Endothelial cell of umbilical vein (primary cell): ENCODE results near the gene GZMM. TPM values are rescaled to one million over a fixed set of nuclear protein-coding genes. Genes with fewer than 3 reads are reported as not detected.

Experiments
- BruUV-seq: library from RNA; stranded (reverse); fragments of 400-500 nt; replicated peaks from 2 replicates; lab custom pipeline; 2021; lab: Mats Ljungman, UMichigan
- CTCF ChIA-PET: fragments of 300-600, 350-600 bp; sonication (Branson Sonifier 250); formaldehyde crosslinking; loops from one replicate; lab custom pipeline; 2021; ENCODE audit warnings: antibody characterized with exemption, inconsistent platforms; lab: Charles Lee
- POLR2A ChIA-PET: fragments of 300-600, 350-600 bp; sonication (Branson Sonifier 250); formaldehyde crosslinking; loops from one replicate; lab custom pipeline; 2021; ENCODE audit warnings: antibody characterized with exemption, inconsistent platforms; lab: Charles Lee
- DNase-seq: peaks from one replicate; pipeline ENCODE4 v3.0.0-alpha.2; 2011; ENCODE audit warnings: low read depth, low spot score
- FAIRE-seq: peaks from 2 replicates; lab custom pipeline; 2011; peaks lifted over from hg19 to GRCh38; lab: Jason Lieb, UNC
- H2AFZ ChIP-seq: 2 replicates; pipeline ENCODE4 v1.6.0; 2012; ENCODE audit warnings: low read depth, low read length, control low read depth, inconsistent platforms
- H3K27ac ChIP-seq: 2 replicates; pipeline ENCODE4 v1.5.1; 2011; ENCODE audit warnings: low read depth, mild to moderate bottlenecking, control low read depth, low read length, moderate library complexity; ENCODE audit not compliant: insufficient read depth
- H3K27me3 ChIP-seq, 2 experiments: 2 replicates each; pipeline versions ENCODE4 v1.6.0 to v1.6.1; 2011; ENCODE audit warnings: low read length in 2 of 2, mixed read lengths in 1 of 2; ENCODE audit not compliant: control insufficient read depth in 2 of 2, insufficient read depth in 2 of 2
- H3K36me3 ChIP-seq, 2 experiments: 2 replicates in 1 of 2; 3 replicates in 1 of 2; pipeline ENCODE4 v1.5.1; 2011; ENCODE audit warnings: low read length in 2 of 2, mild to moderate bottlenecking in 1 of 2, moderate library complexity in 1 of 2; ENCODE audit not compliant: control insufficient read depth in 2 of 2, insufficient read depth in 2 of 2; ENCODE audit errors: extremely low read depth in 1 of 2
- H3K4me1 ChIP-seq: 3 replicates; pipeline ENCODE4 v1.5.1; 2011; ENCODE audit warnings: mild to moderate bottlenecking, low read length; ENCODE audit not compliant: control insufficient read depth, insufficient read depth; ENCODE audit errors: extremely low read depth
- H3K4me2 ChIP-seq: 2 replicates; pipeline ENCODE4 v1.6.1; 2011; ENCODE audit warnings: low read length, control low read depth, mixed read lengths; ENCODE audit not compliant: insufficient read depth
- H3K4me3 ChIP-seq, 3 experiments: fragments of 200-600 bp in 1 of 3; sonication (generic), shearing (Covaris generic) in 1 of 3; replicated peaks in 1 of 3; 2 replicates each; pipeline ENCODE4 v1.5.1; 2011 to 2016; ENCODE audit warnings: control low read depth in 3 of 3, low read length in 3 of 3, mild to moderate bottlenecking in 2 of 3, inconsistent platforms in 1 of 3, low read depth in 1 of 3, moderate library complexity in 1 of 3; ENCODE audit not compliant: insufficient read depth in 1 of 3
- H3K79me2 ChIP-seq: 2 replicates; pipeline ENCODE4 v1.6.0; 2012; ENCODE audit warnings: low read length, inconsistent platforms; ENCODE audit not compliant: control insufficient read depth, insufficient read depth
- H3K9ac ChIP-seq: replicated peaks from 2 replicates; pipeline ENCODE3; 2011; ENCODE audit warnings: low read length, control low read depth; ENCODE audit not compliant: insufficient read depth; ENCODE audit errors: extremely low read depth
- H3K9me1 ChIP-seq: replicated peaks from 3 replicates; pipeline ENCODE4 v1.6.0; 2011; ENCODE audit warnings: mild to moderate bottlenecking, low read length; ENCODE audit not compliant: control insufficient read depth, insufficient read depth; ENCODE audit errors: extremely low read depth
- H3K9me3 ChIP-seq: replicated peaks from 2 replicates; pipeline ENCODE4 v1.5.1; 2012; ENCODE audit warnings: low read length, inconsistent platforms; ENCODE audit not compliant: control insufficient read depth, insufficient read depth
- H4K20me1 ChIP-seq: replicated peaks from 2 replicates; pipeline ENCODE3; 2011; ENCODE audit warnings: mild to moderate bottlenecking, low read length; ENCODE audit not compliant: control insufficient read depth, insufficient read depth; ENCODE audit errors: extremely low read depth
- EZH2 ChIP-seq: IDR thresholded peaks from 2 replicates; pipeline ENCODE4 v1.6.1; 2012; ENCODE audit warnings: borderline replicate concordance, low read depth, mild to moderate bottlenecking, moderate library complexity, low read length, inconsistent platforms; ENCODE audit not compliant: severe bottlenecking
- FOS ChIP-seq: IDR thresholded peaks from 2 replicates; pipeline ENCODE4 v1.6.1; 2011; ENCODE audit warnings: mild to moderate bottlenecking, low read length, moderate library complexity, borderline replicate concordance; ENCODE audit not compliant: insufficient read depth
- GATA2 ChIP-seq: IDR thresholded peaks from 2 replicates; pipeline ENCODE4 v1.7.0; 2011; ENCODE audit warnings: low read depth, mild to moderate bottlenecking, moderate library complexity, mixed read lengths, low read length; ENCODE audit not compliant: insufficient read length, insufficient read depth
- JUN ChIP-seq: IDR thresholded peaks from 2 replicates; pipeline ENCODE4 v1.6.1; 2011; ENCODE audit warnings: borderline replicate concordance, low read depth; ENCODE audit not compliant: insufficient read length, insufficient read depth
- MYC ChIP-seq: IDR thresholded peaks from one replicate; pipeline ENCODE4 v1.6.1; 2011; ENCODE audit warnings: mild to moderate bottlenecking, low read depth, low read length
- POLR2A ChIP-seq: IDR thresholded peaks from 2 replicates; pipeline ENCODE4 v1.6.1; 2012; ENCODE audit warnings: low read depth, mild to moderate bottlenecking, control low read depth, low read length
- POLR2AphosphoS5 ChIP-seq: IDR thresholded peaks from 2 replicates; pipeline ENCODE4 v1.6.1; 2012; ENCODE audit warnings: low read depth, mild to moderate bottlenecking, control low read depth, low read length, moderate library complexity; ENCODE audit not compliant: insufficient read depth
- dilution Hi-C: fragments of 300-500 bp; cut with MboI; formaldehyde crosslinking; loops from one replicate; pipeline ENCODE4 v1.15.0; 2019; ENCODE audit warnings: low sequenced_read_pairs; ENCODE audit not compliant: extremely low pct_ligation_motif_present
- intact Hi-C: fragments of 100-400 bp; cut with micrococcal nuclease; formaldehyde crosslinking; loops from one replicate; pipeline ENCODE4 v1.10.0; 2022
- polyA plus RNA-seq, 4 experiments: library from polyadenylated mRNA; depleted of rRNA in 3 of 4; stranded (reverse) in 3 of 4; unstranded in 1 of 4; fragments of >200 nt; gene quantifications; 2 replicates each; pipeline versions ENCODE4 v1.2.1 to v1.2.3, GENCODE V29; 2011 to 2012; ENCODE audit warnings: missing spikeins in 1 of 4
- total RNA-seq: library from RNA; stranded (reverse); gene quantifications from 2 replicates; pipeline ENCODE4 v1.2.3, GENCODE V29; 2021
- TF ChIP-seq, protein P1 (sequence below), 2 donors: IDR thresholded peaks; 1 replicate in 1 of 2; 2 replicates in 1 of 2; pipeline ENCODE4 v1.5.1; 2011; ENCODE audit warnings: low read length in 2 of 2, mild to moderate bottlenecking in 2 of 2, moderate library complexity in 2 of 2, control low read depth in 1 of 2, inconsistent platforms in 1 of 2, low read depth in 1 of 2; ENCODE audit not compliant: insufficient read depth in 1 of 2; ENCODE audit errors: extremely low read depth in 1 of 2
- TF ChIP-seq, protein P2 (sequence below): IDR thresholded peaks from 2 replicates; pipeline ENCODE4 v1.6.1; 2011; ENCODE audit not compliant: insufficient read depth, insufficient read length

Gene GZMM
- total and polyA plus RNA-seq, 2 donors (not counting 3 experiments of a cell fraction or from before 2014, with no cell fraction given): not detected

DNA sequence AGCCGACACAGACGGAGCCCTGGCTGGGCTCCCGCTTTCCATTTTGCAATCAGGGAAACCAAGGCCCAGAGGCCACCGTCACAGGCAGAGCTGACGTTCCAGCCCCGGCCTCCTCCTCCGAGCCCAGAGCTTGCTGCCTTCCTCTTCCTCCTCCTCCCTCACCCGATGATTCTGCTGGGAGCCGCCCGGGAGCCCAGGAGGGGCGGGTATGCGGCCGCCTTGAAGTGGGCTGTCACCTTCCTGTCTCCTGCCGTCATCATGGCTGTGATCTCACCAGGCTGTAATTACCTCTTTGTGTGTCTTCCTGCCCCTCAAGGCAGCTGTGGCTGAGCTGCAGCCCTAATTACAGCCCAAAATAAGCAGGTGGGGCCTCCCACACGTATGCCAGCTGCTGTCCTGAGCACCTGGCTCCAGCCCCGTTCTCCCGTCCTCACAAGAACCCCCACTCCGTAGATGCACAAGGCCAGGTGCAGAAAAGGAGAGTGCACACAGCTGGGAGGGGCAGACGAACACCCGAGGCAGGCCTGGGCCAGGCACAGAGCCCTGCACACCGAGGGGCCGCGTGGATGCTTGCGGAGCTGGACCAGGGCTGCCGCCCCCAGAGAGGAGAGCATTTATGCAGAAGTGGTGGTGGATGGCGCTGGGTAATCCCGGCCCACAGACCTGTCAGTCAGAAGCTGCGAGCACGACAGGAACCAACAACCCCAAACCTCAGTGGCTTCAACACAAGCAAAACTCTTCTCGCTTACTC is 32.6 kb upstream of the GZMM start:
- BruUV-seq: no TSS peak
- intact Hi-C loops: loop anchor here (2.0 kb wide), 2 partner anchors 20 to 62 kb away; partner anchors contain the start of genes BSG and CDC34

DNA sequence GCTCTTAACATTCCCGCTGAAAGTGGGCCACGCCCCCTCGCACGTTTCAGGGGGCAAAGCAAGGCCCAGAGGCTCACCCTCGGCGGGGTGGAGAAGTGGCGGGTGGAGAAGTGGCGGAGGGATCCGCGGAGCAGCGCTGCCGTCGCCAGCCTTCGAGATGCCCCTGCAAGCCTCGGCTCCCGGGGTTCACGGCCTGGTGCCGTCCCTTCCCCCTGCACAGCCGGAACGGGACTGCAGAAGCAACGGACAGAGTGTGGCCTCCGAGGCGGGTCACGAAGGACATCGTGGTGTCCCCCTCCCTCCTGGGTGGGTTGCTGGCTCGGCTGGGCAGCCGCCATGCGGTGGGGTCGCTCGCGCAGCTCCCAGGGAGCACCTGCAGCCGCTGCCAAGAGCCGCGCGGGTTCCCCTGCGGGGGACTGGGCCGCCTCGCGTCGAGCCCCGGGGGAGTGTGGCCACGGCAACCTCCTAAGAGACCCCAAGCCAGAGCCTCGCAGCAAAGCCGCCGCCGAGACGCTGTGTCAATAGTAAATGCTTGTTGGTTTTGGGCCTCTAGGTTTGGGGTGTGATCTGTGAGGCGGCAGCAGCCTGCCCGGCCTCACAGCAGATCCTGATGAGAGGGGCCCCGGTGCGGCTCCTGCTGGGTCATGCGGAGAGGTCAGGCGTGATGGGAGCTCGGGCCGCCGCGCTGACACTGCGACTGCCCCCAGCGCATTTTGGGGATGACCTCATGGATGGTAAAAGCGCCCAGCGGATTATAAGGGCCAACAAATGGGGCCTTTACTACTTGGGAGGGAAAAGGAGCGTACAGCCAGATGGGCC is 31.1 kb upstream of the GZMM start:
- no peaks in the 10 kb centered on the region for H3K9me3 ChIP-seq
- no peaks in the 10 kb centered on the region for H3K36me3 ChIP-seq
- dilution Hi-C loops (no loop called here), intact Hi-C loops (no loop called here)
- H2AFZ ChIP-seq: no peak overlapping the region
- ChIA-PET CTCF (interaction anchor here (2.8 kb wide), 1 partner anchor 17 kb away, joined by 9 read pairs; no protein-coding TSS in a partner anchor), POLR2A (no interaction called here)
- H3K27me3 ChIP-seq: no peaks in the 10 kb centered on the region
- FAIRE-seq (no peak), DNase-seq (no peak)
- no peak overlapping the region for H3K4me3 ChIP-seq
- no peak overlapping the region for H3K9ac ChIP-seq
- H3K4me1 ChIP-seq: peaks cover 14% of the 10 kb centered on the region
- peaks cover 8% of the 10 kb centered on the region for H3K79me2 ChIP-seq
- H3K4me2 ChIP-seq: no peak overlapping the region
- no peak overlapping the region for H3K27ac ChIP-seq
- no TSS peak for BruUV-seq
- H4K20me1 ChIP-seq: no peaks in the 10 kb centered on the region
- TF ChIP-seq, protein P1, sequence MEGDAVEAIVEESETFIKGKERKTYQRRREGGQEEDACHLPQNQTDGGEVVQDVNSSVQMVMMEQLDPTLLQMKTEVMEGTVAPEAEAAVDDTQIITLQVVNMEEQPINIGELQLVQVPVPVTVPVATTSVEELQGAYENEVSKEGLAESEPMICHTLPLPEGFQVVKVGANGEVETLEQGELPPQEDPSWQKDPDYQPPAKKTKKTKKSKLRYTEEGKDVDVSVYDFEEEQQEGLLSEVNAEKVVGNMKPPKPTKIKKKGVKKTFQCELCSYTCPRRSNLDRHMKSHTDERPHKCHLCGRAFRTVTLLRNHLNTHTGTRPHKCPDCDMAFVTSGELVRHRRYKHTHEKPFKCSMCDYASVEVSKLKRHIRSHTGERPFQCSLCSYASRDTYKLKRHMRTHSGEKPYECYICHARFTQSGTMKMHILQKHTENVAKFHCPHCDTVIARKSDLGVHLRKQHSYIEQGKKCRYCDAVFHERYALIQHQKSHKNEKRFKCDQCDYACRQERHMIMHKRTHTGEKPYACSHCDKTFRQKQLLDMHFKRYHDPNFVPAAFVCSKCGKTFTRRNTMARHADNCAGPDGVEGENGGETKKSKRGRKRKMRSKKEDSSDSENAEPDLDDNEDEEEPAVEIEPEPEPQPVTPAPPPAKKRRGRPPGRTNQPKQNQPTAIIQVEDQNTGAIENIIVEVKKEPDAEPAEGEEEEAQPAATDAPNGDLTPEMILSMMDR (IDR thresholded peaks at IDR 0.05; ENCODE audit: extremely low read depth in 1 of 2, insufficient read depth in 1 of 2, low read depth in 1 of 2, low read length in 2 of 2): no peak
- TF ChIP-seq FOS (no peak), GATA2 (no peak), JUN (no peak), EZH2 (no peak), MYC (no peak), POLR2A (no peak), POLR2AphosphoS5 (no peak)
- TF ChIP-seq, protein P2, sequence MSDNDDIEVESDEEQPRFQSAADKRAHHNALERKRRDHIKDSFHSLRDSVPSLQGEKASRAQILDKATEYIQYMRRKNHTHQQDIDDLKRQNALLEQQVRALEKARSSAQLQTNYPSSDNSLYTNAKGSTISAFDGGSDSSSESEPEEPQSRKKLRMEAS: no peak
- no peaks in the 10 kb centered on the region for H3K9me1 ChIP-seq

More for the DNA sequence above, 32.6 kb upstream of the GZMM start:
- ChIA-PET CTCF (interaction anchor here (0.7 to 2.8 kb wide), 23 partner anchors 10 to 223 kb away, joined by 3 to 36 read pairs (median 5); partner anchors contain the start of gene CDC34), POLR2A (interaction anchor here (1.2 kb wide), 1 partner anchor 21 kb away, joined by 5 read pairs; the partner anchor contains the start of gene CDC34)
- no peaks in the 10 kb centered on the region for H3K27me3 ChIP-seq
- peak overlapping the region; percentile 62 for H3K9ac ChIP-seq
- H3K4me3 ChIP-seq: no peak overlapping the region
- DNase-seq (peak; percentile 71), FAIRE-seq (no peak)
- H3K79me2 ChIP-seq: peaks cover 8% of the 10 kb centered on the region
- peak overlapping the region; percentile 47 for H3K4me2 ChIP-seq
- H4K20me1 ChIP-seq: no peaks in the 10 kb centered on the region
- H3K4me1 ChIP-seq: peaks cover 17% of the 10 kb centered on the region
- dilution Hi-C loops: no loop called here
- no peaks in the 10 kb centered on the region for H3K9me3 ChIP-seq
- H2AFZ ChIP-seq: peak overlapping the region; percentile 20
- H3K36me3 ChIP-seq: no peaks in the 10 kb centered on the region
- H3K9me1 ChIP-seq: no peaks in the 10 kb centered on the region
- TF ChIP-seq POLR2A (peak; percentile 34), POLR2AphosphoS5 (no peak)
- H3K27ac ChIP-seq: peak overlapping the region; percentile 84
